ENCODE results near the gene RAB7B.

RAB7B gene

GRCh38 chr1:206015071-206015470 lies 11.9 kb upstream of the RAB7B start:
- H3K27ac ChIP-seq (replicated peaks; ENCODE audit: low read length): no peak overlapping the region
- H4K91ac ChIP-seq (ENCODE audit: low read depth, low read length, poor library complexity): no peak overlapping the region
- no peak overlapping the region for H2BK12ac ChIP-seq (ENCODE audit: low read length)
- H2AFZ ChIP-seq (ENCODE audit: low read length): no peak overlapping the region
- H3K36me3 ChIP-seq (replicated peaks in 1 of 2; ENCODE audit: control insufficient read depth in 2 of 2, insufficient read depth in 2 of 2, low read length in 2 of 2): no peaks in the 10 kb centered on the region
- no peak overlapping the region for H2BK15ac ChIP-seq (ENCODE audit: low read length)
- H3K4ac ChIP-seq (ENCODE audit: low read length): peak overlapping the region; percentile 43
- no peak overlapping the region for H3K18ac ChIP-seq (ENCODE audit: low read length)
- DNase-seq (ENCODE audit: low spot score): no peak
- no peak overlapping the region for H3K4me3 ChIP-seq (ENCODE audit: low read length in 2 of 2)
- H2BK120ac ChIP-seq (ENCODE audit: low read depth, low read length): no peak overlapping the region
- no peak overlapping the region for H4K8ac ChIP-seq (ENCODE audit: low read depth, low read length)
- H2BK5ac ChIP-seq (ENCODE audit: low read length): no peak overlapping the region
- H3K4me1 ChIP-seq (ENCODE audit: control insufficient read depth in 2 of 2, insufficient read depth in 1 of 2, low read depth in 1 of 2, low read length in 2 of 2): peaks cover 0 to 4% of the 10 kb centered on the region in 2 donors
- no peak overlapping the region for H3K23ac ChIP-seq (ENCODE audit: low read depth, low read length, poor library complexity)
- peaks cover 0 to 2% of the 10 kb centered on the region in 2 donors for H3K9me3 ChIP-seq (replicated peaks in 1 of 2; ENCODE audit: control insufficient read depth in 2 of 2, insufficient read depth in 1 of 2, low read depth in 1 of 2, low read length in 2 of 2)
- H3K14ac ChIP-seq (ENCODE audit: low read length): no peak overlapping the region
- peaks cover 0 to 6% (median 0%) of the 10 kb centered on the region in 3 experiments for H3K27me3 ChIP-seq (ENCODE audit: control insufficient read depth in 3 of 3, insufficient read depth in 3 of 3, low read depth in 1 of 3, low read length in 3 of 3)
- H3K4me2 ChIP-seq (ENCODE audit: insufficient read depth, low read length, poor library complexity, severe bottlenecking): no peak overlapping the region
- peak overlapping the region; percentile 54 for H3K9ac ChIP-seq (ENCODE audit: low read depth, low read length, poor library complexity)
- no CpG with 5 or more reads among the region's 1 CpG for WGBS, 2 donors (ENCODE audit: extremely low coverage in 2 of 2, insufficient read length in 2 of 2, insufficient replicate concordance in 1 of 2)
- no peak overlapping the region for H2AK5ac ChIP-seq (ENCODE audit: low read depth, low read length)
- H3K79me1 ChIP-seq (ENCODE audit: low read depth, low read length): no peaks in the 10 kb centered on the region

GRCh38 chr1:206014601-206015000 lies 11.4 kb upstream of the RAB7B start:
- Histone ChIP-seq H2BK15ac (ENCODE audit: low read length) (no peak overlapping the region), H3K27ac (replicated peaks; ENCODE audit: low read length) (no peak overlapping the region), H3K79me1 (ENCODE audit: low read depth, low read length) (no peaks in the 10 kb centered on the region), H3K9me3 (replicated peaks in 1 of 2; ENCODE audit: control insufficient read depth in 2 of 2, insufficient read depth in 1 of 2, low read depth in 1 of 2, low read length in 2 of 2) (peaks cover 0 to 2% of the 10 kb centered on the region in 2 donors), H2AFZ (ENCODE audit: low read length) (no peak overlapping the region), H2BK120ac (ENCODE audit: low read depth, low read length) (no peak overlapping the region), H3K23ac (ENCODE audit: low read depth, low read length, poor library complexity) (no peak overlapping the region), H3K4me2 (ENCODE audit: insufficient read depth, low read length, poor library complexity, severe bottlenecking) (no peak overlapping the region), H2BK5ac (ENCODE audit: low read length) (no peak overlapping the region), H3K36me3 (replicated peaks in 1 of 2; ENCODE audit: control insufficient read depth in 2 of 2, insufficient read depth in 2 of 2, low read length in 2 of 2) (no peaks in the 10 kb centered on the region), H2AK5ac (ENCODE audit: low read depth, low read length) (no peak overlapping the region), H4K91ac (ENCODE audit: low read depth, low read length, poor library complexity) (no peak overlapping the region), H3K14ac (ENCODE audit: low read length) (no peak overlapping the region), H3K4me3 (ENCODE audit: low read length in 2 of 2) (no peak overlapping the region), H3K9ac (ENCODE audit: low read depth, low read length, poor library complexity) (peak overlapping the region; percentile 54), H3K27me3 (ENCODE audit: control insufficient read depth in 3 of 3, insufficient read depth in 3 of 3, low read depth in 1 of 3, low read length in 3 of 3) (peaks cover 0 to 6% (median 0%) of the 10 kb centered on the region in 3 experiments), H2BK12ac (ENCODE audit: low read length) (no peak overlapping the region), H3K4me1 (ENCODE audit: control insufficient read depth in 2 of 2, insufficient read depth in 1 of 2, low read depth in 1 of 2, low read length in 2 of 2) (peaks cover 0 to 4% of the 10 kb centered on the region in 2 donors), H3K18ac (ENCODE audit: low read length) (no peak overlapping the region), H3K4ac (ENCODE audit: low read length) (peak overlapping the region; percentile 43), H4K8ac (ENCODE audit: low read depth, low read length) (no peak overlapping the region)
- DNase-seq (ENCODE audit: low spot score): no peak
- WGBS, 2 donors (ENCODE audit: extremely low coverage in 2 of 2, insufficient read length in 2 of 2, insufficient replicate concordance in 1 of 2): no CpG with 5 or more reads among the region's 5 CpGs

GRCh38 chr1:206013026-206013795 lies 10.0 kb upstream of the RAB7B start:
- no peak overlapping the region for H2AK5ac ChIP-seq (ENCODE audit: low read depth, low read length)
- H3K18ac ChIP-seq (ENCODE audit: low read length): no peak overlapping the region
- no peaks in the 10 kb centered on the region for H3K79me1 ChIP-seq (ENCODE audit: low read depth, low read length)
- H3K4me3 ChIP-seq (ENCODE audit: low read length in 2 of 2): no peak overlapping the region
- no peak overlapping the region for H4K8ac ChIP-seq (ENCODE audit: low read depth, low read length)
- no peak overlapping the region for H3K4me2 ChIP-seq (ENCODE audit: insufficient read depth, low read length, poor library complexity, severe bottlenecking)
- H3K9ac ChIP-seq (ENCODE audit: low read depth, low read length, poor library complexity): no peak overlapping the region
- peaks cover 0 to 2% of the 10 kb centered on the region in 2 donors for H3K9me3 ChIP-seq (replicated peaks in 1 of 2; ENCODE audit: control insufficient read depth in 2 of 2, insufficient read depth in 1 of 2, low read depth in 1 of 2, low read length in 2 of 2)
- WGBS, 2 donors (ENCODE audit: extremely low coverage in 2 of 2, insufficient read length in 2 of 2, insufficient replicate concordance in 1 of 2): no CpG with 5 or more reads among the region's 6 CpGs
- no peak overlapping the region for H3K14ac ChIP-seq (ENCODE audit: low read length)
- no peak overlapping the region for H4K91ac ChIP-seq (ENCODE audit: low read depth, low read length, poor library complexity)
- no peak overlapping the region for H2BK15ac ChIP-seq (ENCODE audit: low read length)
- H3K36me3 ChIP-seq (replicated peaks in 1 of 2; ENCODE audit: control insufficient read depth in 2 of 2, insufficient read depth in 2 of 2, low read length in 2 of 2): no peaks in the 10 kb centered on the region
- H3K4ac ChIP-seq (ENCODE audit: low read length): no peak overlapping the region
- no peak overlapping the region for H3K23ac ChIP-seq (ENCODE audit: low read depth, low read length, poor library complexity)
- H2BK120ac ChIP-seq (ENCODE audit: low read depth, low read length): no peak overlapping the region
- H2BK5ac ChIP-seq (ENCODE audit: low read length): no peak overlapping the region
- DNase-seq (ENCODE audit: low spot score): no peak
- H3K27me3 ChIP-seq (ENCODE audit: control insufficient read depth in 3 of 3, insufficient read depth in 3 of 3, low read depth in 1 of 3, low read length in 3 of 3): peaks cover 0 to 5% (median 0%) of the 10 kb centered on the region in 3 experiments
- no peak overlapping the region for H2AFZ ChIP-seq (ENCODE audit: low read length)
- H3K4me1 ChIP-seq (ENCODE audit: control insufficient read depth in 2 of 2, insufficient read depth in 1 of 2, low read depth in 1 of 2, low read length in 2 of 2): peaks cover 0 to 4% of the 10 kb centered on the region in 2 donors
- no peak overlapping the region for H3K27ac ChIP-seq (replicated peaks; ENCODE audit: low read length)
- no peak overlapping the region for H2BK12ac ChIP-seq (ENCODE audit: low read length)

- H2BK120ac ChIP-seq (ENCODE audit: low read depth, low read length): no peak overlapping the region
- no peaks in the 10 kb centered on the region for H3K36me3 ChIP-seq (replicated peaks in 1 of 2; ENCODE audit: control insufficient read depth in 2 of 2, insufficient read depth in 2 of 2, low read length in 2 of 2)
- peak overlapping the region; percentile 34 for H2AK5ac ChIP-seq (ENCODE audit: low read depth, low read length)
- no peak overlapping the region for H3K27ac ChIP-seq (replicated peaks; ENCODE audit: low read length)
- no CpG with 5 or more reads among the region's 17 CpGs for WGBS, 2 donors (ENCODE audit: extremely low coverage in 2 of 2, insufficient read length in 2 of 2, insufficient replicate concordance in 1 of 2)
- no peak overlapping the region for H2BK5ac ChIP-seq (ENCODE audit: low read length)
- no peak for DNase-seq (ENCODE audit: low spot score)
- H4K91ac ChIP-seq (ENCODE audit: low read depth, low read length, poor library complexity): no peak overlapping the region
- no peak overlapping the region for H3K23ac ChIP-seq (ENCODE audit: low read depth, low read length, poor library complexity)
- H3K4ac ChIP-seq (ENCODE audit: low read length): no peak overlapping the region
- peak overlapping the region; percentile 61 for H3K9ac ChIP-seq (ENCODE audit: low read depth, low read length, poor library complexity)
- peaks cover 0 to 2% of the 10 kb centered on the region in 2 donors for H3K9me3 ChIP-seq (replicated peaks in 1 of 2; ENCODE audit: control insufficient read depth in 2 of 2, insufficient read depth in 1 of 2, low read depth in 1 of 2, low read length in 2 of 2)
- peak overlapping the region; percentile 30 for H3K18ac ChIP-seq (ENCODE audit: low read length)
- H3K79me1 ChIP-seq (ENCODE audit: low read depth, low read length): no peaks in the 10 kb centered on the region
- H3K14ac ChIP-seq (ENCODE audit: low read length): no peak overlapping the region
- H4K8ac ChIP-seq (ENCODE audit: low read depth, low read length): no peak overlapping the region
- peak overlapping the region; percentile 20 for H2BK15ac ChIP-seq (ENCODE audit: low read length)
- peaks cover 0 to 4% of the 10 kb centered on the region in 2 donors for H3K4me1 ChIP-seq (ENCODE audit: control insufficient read depth in 2 of 2, insufficient read depth in 1 of 2, low read depth in 1 of 2, low read length in 2 of 2)
- H3K4me2 ChIP-seq (ENCODE audit: insufficient read depth, low read length, poor library complexity, severe bottlenecking): no peak overlapping the region
- H3K27me3 ChIP-seq (ENCODE audit: control insufficient read depth in 3 of 3, insufficient read depth in 3 of 3, low read depth in 1 of 3, low read length in 3 of 3): peaks cover 0 to 5% (median 0%) of the 10 kb centered on the region in 3 experiments
- H2BK12ac ChIP-seq (ENCODE audit: low read length): no peak overlapping the region
- peak overlapping the region in 1 of 2 donors; percentile 13 for H3K4me3 ChIP-seq (ENCODE audit: low read length in 2 of 2)
- no peak overlapping the region for H2AFZ ChIP-seq (ENCODE audit: low read length)
These were observed 9.1 kb upstream of the RAB7B start for GRCh38 chr1:206012086-206012859.

All from neuronal stem cell (in vitro differentiated cells).